Measurements from ENCODE around the gene NMNAT3. TPM values are rescaled to one million over a fixed set of nuclear protein-coding genes. Genes with fewer than 3 reads are reported as not detected.
A peak's percentile ranks its signal among the peaks of the same experiment; 100 is the strongest.

The NMNAT3 gene
- total RNA-seq, 1 experiment from 2014 or later = not detected

DNA sequence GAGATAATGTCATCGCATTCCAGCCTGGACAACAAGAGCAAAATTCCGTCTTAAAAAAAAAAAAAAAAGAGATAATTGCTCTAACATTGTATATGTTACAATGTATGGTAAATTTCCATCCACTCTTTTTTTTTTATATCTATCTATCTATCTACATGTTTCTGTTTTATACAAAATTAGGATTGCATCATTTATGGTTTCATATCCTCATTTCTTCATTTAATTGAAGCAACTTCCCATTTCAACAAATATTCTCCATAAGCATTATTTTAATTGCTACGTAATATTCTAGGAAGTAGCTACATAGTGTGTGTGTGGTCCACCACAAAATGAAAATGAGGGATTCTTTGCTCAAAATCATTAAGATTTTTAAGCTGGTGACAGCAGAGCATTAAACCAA is 156.6 kb downstream of the NMNAT3 start:
- DNase-seq (ENCODE audit: low spot score) = no peak

DNA sequence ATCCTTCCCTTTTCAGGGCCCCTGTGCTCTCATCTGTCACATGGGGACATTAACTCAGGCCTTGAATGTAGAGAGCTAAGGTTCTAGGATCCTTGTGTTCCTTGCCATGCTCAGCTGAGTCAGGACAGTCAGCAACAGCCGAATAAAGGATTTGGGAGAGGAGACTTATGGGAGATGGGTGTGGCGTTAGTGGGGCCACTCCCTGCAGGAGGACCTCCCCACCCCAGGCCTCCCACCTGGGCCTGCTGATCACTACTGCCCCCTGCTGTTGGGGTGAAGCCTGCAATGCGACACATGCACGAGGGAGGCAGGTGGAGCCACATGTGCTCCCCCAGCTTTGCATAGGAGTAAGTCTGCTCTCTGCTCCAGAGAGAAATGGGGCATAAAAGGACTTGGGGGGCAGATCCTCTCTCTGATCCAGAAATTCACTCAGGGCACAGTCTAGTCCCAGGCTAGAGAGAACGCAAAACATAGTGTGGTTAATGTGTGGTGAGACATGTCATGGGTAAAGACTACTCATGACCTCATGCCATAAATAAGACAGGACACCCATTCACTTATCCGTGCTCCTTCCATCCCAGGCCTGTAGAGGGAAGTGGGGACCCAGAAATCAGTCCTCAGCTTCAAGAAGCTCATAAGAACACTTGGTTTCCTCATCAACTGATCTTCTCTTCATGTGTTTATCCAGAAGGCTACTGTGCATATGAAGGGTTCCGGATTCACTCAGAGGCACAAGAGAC is 157.6 kb downstream of the NMNAT3 start:
- DNase-seq (ENCODE audit: low spot score) = peak; percentile 69

DNA sequence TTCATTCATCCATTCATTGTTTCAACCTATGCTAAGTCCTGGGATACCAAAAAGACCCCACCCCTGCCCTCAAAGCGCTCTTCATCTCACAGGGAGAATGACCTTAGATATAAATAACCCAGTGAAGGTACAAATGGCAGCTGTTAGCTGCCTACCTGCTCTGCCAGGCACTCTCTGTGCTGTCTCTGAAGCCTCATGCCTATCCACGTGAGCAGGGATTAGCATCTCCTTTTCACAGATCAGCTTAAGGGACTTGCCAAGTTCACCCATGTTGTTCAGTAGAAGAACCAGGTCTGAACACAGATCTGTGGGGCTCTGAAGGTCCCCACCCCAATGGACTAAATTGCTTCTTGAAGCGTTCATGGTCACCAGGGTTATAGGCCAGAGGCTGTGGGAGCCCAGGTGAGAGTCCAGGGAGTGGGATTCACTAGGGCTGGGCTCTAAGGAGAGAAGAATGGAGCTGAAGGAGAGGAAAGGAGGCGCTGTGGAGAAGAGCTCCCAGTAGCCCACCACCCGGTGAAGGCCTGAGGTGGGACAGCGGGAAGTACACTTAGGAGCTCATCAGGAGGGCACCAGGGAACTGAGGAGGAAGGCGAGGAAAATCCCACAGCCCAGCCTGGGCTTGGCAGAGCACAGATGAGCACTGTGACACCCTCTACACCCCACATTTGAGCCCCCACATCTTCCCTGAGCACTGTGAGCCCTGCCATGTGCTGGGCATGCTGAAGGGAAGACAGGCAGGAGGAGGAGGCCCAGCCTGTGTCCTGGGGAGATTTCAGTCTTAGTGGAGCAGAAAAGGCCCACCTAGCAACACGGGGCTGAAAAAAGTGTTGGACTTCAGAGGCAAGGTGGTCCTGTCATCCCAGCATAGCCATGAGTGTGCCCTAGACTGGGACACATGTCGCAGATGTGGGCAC is 158.6 kb downstream of the NMNAT3 start:
- peak; percentile 2 for DNase-seq (ENCODE audit: low spot score)

- no peak for DNase-seq (ENCODE audit: low spot score)
Observed at GRCh38 chr3:139518306-139518705, 159.5 kb downstream of the NMNAT3 start.

- DNase-seq (ENCODE audit: low spot score) = no peak
Observed at GRCh38 chr3:139517321-139518065, 160.3 kb downstream of the NMNAT3 start.

GRCh38 chr3:139514741-139515140 is 163.0 kb downstream of the NMNAT3 start:
- DNase-seq (ENCODE audit: low spot score) = no peak

Other genes starting within 250 kb of the NMNAT3 start
- gene RBP2, start 201.5 kb downstream of the NMNAT3 start, total RNA-seq (2014; rRNA removed; shearing (Covaris generic)) = not detected in 2 replicates
- 4.8 TPM in 1 of 2 replicates, not detected in the other for gene RBP1, start 138.2 kb downstream of the NMNAT3 start, total RNA-seq (2014; rRNA removed; shearing (Covaris generic))